HUES64 (cell line): ENCODE data around the gene PAK5.

Source experiments
- H3K27ac ChIP-seq: 2 replicates; pipeline ENCODE4 v1.7.0; 2013; ENCODE audit warnings: low read depth, low read length, inconsistent platforms
- H3K27me3 ChIP-seq: 2 replicates; pipeline ENCODE4 v1.6.1; 2013; ENCODE audit warnings: mild to moderate bottlenecking, low read length; ENCODE audit not compliant: insufficient read depth
- H3K36me3 ChIP-seq: 2 replicates; pipeline ENCODE4 v1.6.1; 2013; ENCODE audit warnings: mild to moderate bottlenecking, low read length; ENCODE audit not compliant: insufficient read depth
- H3K4me1 ChIP-seq: 2 replicates; pipeline ENCODE4 v1.6.1; 2013; ENCODE audit warnings: mild to moderate bottlenecking, low read length, moderate library complexity; ENCODE audit not compliant: insufficient read depth
- H3K4me3 ChIP-seq: 2 replicates; pipeline ENCODE4 v1.5.1; 2013; ENCODE audit warnings: mild to moderate bottlenecking, low read length, moderate library complexity
- H3K9ac ChIP-seq: 2 replicates; pipeline ENCODE4 v1.6.1; 2013; ENCODE audit warnings: mild to moderate bottlenecking, low read depth, low read length
- H3K9me3 ChIP-seq: 2 replicates; pipeline ENCODE4 v1.6.1; 2013; ENCODE audit warnings: low read depth, low read length; ENCODE audit not compliant: insufficient read depth
- WGBS: fragments of 150-250, 120-280 bp; methylation state at CpG from one replicate; pipeline ENCODE4 v1.1.7; 2013; ENCODE audit warnings: missing lambda C conversion rate; 5-methylcytosine and 5-hydroxymethylcytosine counted together

PAK5 gene

GRCh38 chr20:9555781-9556180 lies 283.1 kb downstream of the PAK5 start:
- Histone ChIP-seq H3K27me3 (no peaks in the 10 kb centered on the region), H3K27ac (no peak overlapping the region), H3K4me3 (no peak overlapping the region), H3K9me3 (no peaks in the 10 kb centered on the region), H3K4me1 (peaks cover 5% of the 10 kb centered on the region; the same call in 1 of the 2 replicates), H3K9ac (no peak overlapping the region), H3K36me3 (no peaks in the 10 kb centered on the region)
- WGBS = 96% methylated on average over 2 of the region's 2 CpGs

GRCh38 chr20:9551808-9552550 lies 286.9 kb downstream of the PAK5 start:
- no peak overlapping the region for H3K9ac ChIP-seq
- H3K27me3 ChIP-seq = no peaks in the 10 kb centered on the region
- H3K9me3 ChIP-seq = no peaks in the 10 kb centered on the region
- H3K4me1 ChIP-seq = no peaks in the 10 kb centered on the region
- no peak overlapping the region for H3K27ac ChIP-seq
- H3K4me3 ChIP-seq = no peak overlapping the region
- 93% methylated on average over 4 of the region's 4 CpGs for WGBS
- H3K36me3 ChIP-seq = no peaks in the 10 kb centered on the region

DNA sequence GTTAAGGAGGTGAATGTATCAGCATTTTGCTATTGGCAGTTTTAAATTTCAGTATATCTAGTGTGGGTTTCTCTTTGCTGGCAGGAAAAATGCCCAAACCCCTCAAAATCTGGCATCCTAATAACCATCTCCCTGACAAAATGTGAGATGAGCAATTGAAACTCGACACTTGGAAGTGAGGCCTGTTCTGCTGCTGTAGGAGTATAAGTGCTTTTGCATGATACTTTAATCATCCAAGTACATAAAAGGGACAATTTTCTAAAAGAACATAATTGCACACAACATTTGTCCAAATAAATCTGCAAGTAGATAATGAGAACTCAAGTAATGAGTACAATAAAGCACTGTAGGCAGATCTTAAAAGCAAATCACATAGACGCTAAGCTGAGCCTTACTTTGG lies 288.0 kb downstream of the PAK5 start:
- 94% methylated on average over 2 of the region's 2 CpGs for WGBS
- Histone ChIP-seq H3K9ac (no peak overlapping the region), H3K4me1 (no peaks in the 10 kb centered on the region), H3K9me3 (no peaks in the 10 kb centered on the region), H3K27ac (no peak overlapping the region), H3K36me3 (no peaks in the 10 kb centered on the region), H3K4me3 (no peak overlapping the region), H3K27me3 (no peaks in the 10 kb centered on the region)

GRCh38 chr20:9550283-9550682 lies 288.6 kb downstream of the PAK5 start:
- H3K9ac ChIP-seq = no peak overlapping the region
- no peaks in the 10 kb centered on the region for H3K36me3 ChIP-seq
- no peak overlapping the region for H3K4me3 ChIP-seq
- H3K27me3 ChIP-seq = no peaks in the 10 kb centered on the region
- no peaks in the 10 kb centered on the region for H3K9me3 ChIP-seq
- H3K27ac ChIP-seq = no peak overlapping the region
- no peaks in the 10 kb centered on the region for H3K4me1 ChIP-seq
- no CpG with 5 or more reads among the region's 1 CpG for WGBS

- 90% methylated on average over 4 of the region's 4 CpGs for WGBS
- Histone ChIP-seq H3K4me3 (no peak overlapping the region), H3K9ac (no peak overlapping the region), H3K27ac (no peak overlapping the region), H3K36me3 (no peaks in the 10 kb centered on the region), H3K4me1 (no peaks in the 10 kb centered on the region), H3K9me3 (no peaks in the 10 kb centered on the region), H3K27me3 (no peaks in the 10 kb centered on the region)
Observed at GRCh38 chr20:9543214-9543613, 295.7 kb downstream of the PAK5 start.

DNA sequence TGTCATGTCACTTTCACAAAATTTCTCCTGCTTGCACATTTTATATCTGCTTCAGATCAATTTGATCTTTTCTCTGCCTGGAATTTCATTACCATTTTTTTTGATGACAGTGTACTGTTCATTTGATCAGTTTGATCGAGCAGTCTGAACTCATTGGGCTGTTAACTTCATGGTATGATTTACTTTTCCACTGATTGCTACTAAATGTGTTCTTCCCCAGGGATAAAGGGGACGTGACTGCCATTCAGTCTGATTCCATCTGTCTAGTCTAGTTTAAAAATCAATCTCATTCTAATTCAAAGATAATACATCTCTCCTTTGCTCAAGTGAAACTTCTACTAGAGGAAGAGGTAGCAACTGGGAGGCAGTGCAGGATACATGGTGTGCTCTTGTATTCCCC lies 303.4 kb downstream of the PAK5 start:
- 96% methylated on average over 2 of the region's 2 CpGs for WGBS
- no peak overlapping the region for H3K27ac ChIP-seq
- H3K36me3 ChIP-seq = no peaks in the 10 kb centered on the region
- H3K9me3 ChIP-seq = no peaks in the 10 kb centered on the region
- peaks cover 17% of the 10 kb centered on the region for H3K4me1 ChIP-seq
- H3K27me3 ChIP-seq = no peaks in the 10 kb centered on the region
- no peak overlapping the region for H3K4me3 ChIP-seq
- H3K9ac ChIP-seq = no peak overlapping the region

GRCh38 chr20:9534025-9534424 lies 304.9 kb downstream of the PAK5 start:
- Histone ChIP-seq H3K9me3 (no peaks in the 10 kb centered on the region), H3K36me3 (no peaks in the 10 kb centered on the region), H3K27ac (no peak overlapping the region), H3K27me3 (no peaks in the 10 kb centered on the region), H3K4me1 (peaks cover 17% of the 10 kb centered on the region), H3K9ac (no peak overlapping the region), H3K4me3 (no peak overlapping the region)
- 96% methylated on average over 4 of the region's 5 CpGs for WGBS

GRCh38 chr20:9532069-9532838 lies 306.6 kb downstream of the PAK5 start:
- Histone ChIP-seq H3K4me1 (peaks cover 17% of the 10 kb centered on the region), H3K36me3 (no peaks in the 10 kb centered on the region), H3K27ac (no peak overlapping the region), H3K4me3 (no peak overlapping the region), H3K27me3 (no peaks in the 10 kb centered on the region), H3K9me3 (no peaks in the 10 kb centered on the region), H3K9ac (no peak overlapping the region)
- WGBS = 85% methylated on average over 4 of the region's 4 CpGs

DNA sequence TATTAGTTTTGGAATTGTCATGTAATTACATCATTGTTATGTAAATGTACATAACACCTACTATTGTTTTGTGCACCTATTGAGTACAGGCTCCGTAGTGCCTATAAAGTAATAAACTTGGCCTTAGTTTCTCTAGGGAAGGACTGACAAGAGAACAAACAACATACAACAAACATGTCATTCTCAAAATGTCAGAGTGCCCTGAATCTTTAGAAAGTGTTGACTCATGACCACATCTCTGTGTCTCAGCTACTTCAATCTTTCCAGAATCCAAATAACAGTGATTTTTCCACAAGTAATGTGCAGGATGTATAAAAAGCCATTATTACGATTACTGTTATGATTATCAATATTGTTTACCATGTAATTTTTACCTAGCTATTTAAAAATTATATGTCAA lies 307.3 kb downstream of the PAK5 start:
- H3K27ac ChIP-seq = no peak overlapping the region
- no peaks in the 10 kb centered on the region for H3K9me3 ChIP-seq
- 67% methylated on average over 1 of the region's 2 CpGs for WGBS
- no peaks in the 10 kb centered on the region for H3K27me3 ChIP-seq
- H3K36me3 ChIP-seq = no peaks in the 10 kb centered on the region
- no peak overlapping the region for H3K9ac ChIP-seq
- no peak overlapping the region for H3K4me3 ChIP-seq
- peaks cover 17% of the 10 kb centered on the region for H3K4me1 ChIP-seq

DNA sequence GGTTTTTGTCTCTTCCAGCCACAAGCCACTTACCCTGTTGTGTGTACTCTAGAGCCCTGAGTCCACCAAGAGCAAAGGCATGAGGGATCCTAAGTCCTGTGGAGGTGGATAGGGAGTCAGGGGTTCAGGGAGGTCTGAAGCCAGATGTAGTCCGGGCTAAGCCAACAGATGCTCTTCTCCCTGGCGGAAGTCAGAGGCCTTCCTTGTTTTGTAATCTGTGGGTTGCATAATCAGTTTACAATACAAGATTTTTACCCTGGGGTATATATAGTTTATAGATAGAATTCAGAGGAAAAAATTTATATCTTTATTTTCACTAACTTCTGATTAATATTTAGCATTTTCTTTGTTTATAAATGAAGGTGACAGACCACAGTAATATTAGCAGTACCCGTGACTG lies 315.2 kb downstream of the PAK5 start:
- 94% methylated on average over 2 of the region's 3 CpGs for WGBS
- Histone ChIP-seq H3K36me3 (no peaks in the 10 kb centered on the region), H3K4me1 (peaks cover 28% of the 10 kb centered on the region), H3K4me3 (no peak overlapping the region), H3K9ac (no peak overlapping the region), H3K27me3 (peaks cover 25% of the 10 kb centered on the region), H3K27ac (no peak overlapping the region), H3K9me3 (no peaks in the 10 kb centered on the region)

DNA sequence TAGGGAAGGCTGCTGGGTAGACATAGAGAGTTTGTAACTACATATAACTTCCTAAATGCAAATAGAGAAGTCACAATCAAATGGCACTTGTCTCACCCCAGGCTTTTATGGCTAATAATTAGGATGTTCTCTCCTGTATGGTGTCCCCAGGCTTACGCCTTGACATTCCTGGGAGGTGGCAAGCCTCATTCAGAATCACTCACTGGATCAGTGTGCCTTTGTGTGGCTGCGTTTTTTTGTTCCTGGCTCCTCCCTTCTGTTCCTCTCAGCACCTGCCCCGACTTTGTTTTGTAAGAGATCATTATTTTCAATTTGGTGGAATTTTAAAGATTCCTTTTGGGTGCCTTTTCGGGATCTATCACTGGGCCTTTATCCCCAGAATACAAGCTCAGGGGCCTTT lies 318.8 kb downstream of the PAK5 start:
- 61% methylated on average over 4 of the region's 4 CpGs for WGBS
- no peak overlapping the region for H3K9ac ChIP-seq

More for the DNA sequence above, 318.8 kb downstream of the PAK5 start:
- Histone ChIP-seq H3K27me3 (peaks cover 60% of the 10 kb centered on the region), H3K4me3 (no peak overlapping the region), H3K36me3 (no peaks in the 10 kb centered on the region), H3K27ac (no peak overlapping the region), H3K4me1 (peaks cover 53% of the 10 kb centered on the region), H3K9me3 (no peaks in the 10 kb centered on the region)
